Measurements from ENCODE around the gene RBMS3.

Gene RBMS3

GRCh38 chr3:29608414-29609327 lies 327.8 kb downstream of the RBMS3 start:
- H3K27me3 Mint-ChIP-seq (ENCODE audit: low read depth): no peaks in the 10 kb centered on the region
- H3K4me1 Mint-ChIP-seq (ENCODE audit: low read depth): no peaks in the 10 kb centered on the region
- H3K9me3 Mint-ChIP-seq: no peaks in the 10 kb centered on the region
- H3K4me3 Mint-ChIP-seq: no peak overlapping the region
- H3K27ac Mint-ChIP-seq: no peak overlapping the region
- no peaks in the 10 kb centered on the region for H3K36me3 Mint-ChIP-seq (ENCODE audit: low read depth)

GRCh38 chr3:29609328-29609811 lies 328.5 kb downstream of the RBMS3 start:
- no peak overlapping the region for H3K4me3 Mint-ChIP-seq
- H3K27me3 Mint-ChIP-seq (ENCODE audit: low read depth): no peaks in the 10 kb centered on the region
- no peaks in the 10 kb centered on the region for H3K4me1 Mint-ChIP-seq (ENCODE audit: low read depth)
- no peaks in the 10 kb centered on the region for H3K36me3 Mint-ChIP-seq (ENCODE audit: low read depth)
- H3K9me3 Mint-ChIP-seq: no peaks in the 10 kb centered on the region
- no peak overlapping the region for H3K27ac Mint-ChIP-seq

- Mint-ChIP-seq H3K9me3 (no peaks in the 10 kb centered on the region), H3K36me3 (ENCODE audit: low read depth) (no peaks in the 10 kb centered on the region), H3K4me1 (ENCODE audit: low read depth) (no peaks in the 10 kb centered on the region), H3K27ac (no peak overlapping the region), H3K27me3 (ENCODE audit: low read depth) (no peaks in the 10 kb centered on the region), H3K4me3 (no peak overlapping the region)
These were observed 329.9 kb downstream of the RBMS3 start for GRCh38 chr3:29610781-29611180.

GRCh38 chr3:29611252-29611651 lies 330.4 kb downstream of the RBMS3 start:
- H3K36me3 Mint-ChIP-seq (ENCODE audit: low read depth): no peaks in the 10 kb centered on the region
- no peak overlapping the region for H3K4me3 Mint-ChIP-seq
- H3K27ac Mint-ChIP-seq: no peak overlapping the region
- no peaks in the 10 kb centered on the region for H3K4me1 Mint-ChIP-seq (ENCODE audit: low read depth)
- no peaks in the 10 kb centered on the region for H3K27me3 Mint-ChIP-seq (ENCODE audit: low read depth)
- H3K9me3 Mint-ChIP-seq: no peaks in the 10 kb centered on the region

- Mint-ChIP-seq H3K9me3 (no peaks in the 10 kb centered on the region), H3K27me3 (ENCODE audit: low read depth) (no peaks in the 10 kb centered on the region), H3K27ac (no peak overlapping the region), H3K36me3 (ENCODE audit: low read depth) (no peaks in the 10 kb centered on the region), H3K4me1 (ENCODE audit: low read depth) (no peaks in the 10 kb centered on the region), H3K4me3 (no peak overlapping the region)
These were observed 331.7 kb downstream of the RBMS3 start for GRCh38 chr3:29612536-29612935.

- H3K9me3 Mint-ChIP-seq: no peaks in the 10 kb centered on the region
- H3K27ac Mint-ChIP-seq: no peak overlapping the region
- no peaks in the 10 kb centered on the region for H3K4me1 Mint-ChIP-seq (ENCODE audit: low read depth)
- no peaks in the 10 kb centered on the region for H3K27me3 Mint-ChIP-seq (ENCODE audit: low read depth)
- H3K36me3 Mint-ChIP-seq (ENCODE audit: low read depth): no peaks in the 10 kb centered on the region
- no peak overlapping the region for H3K4me3 Mint-ChIP-seq
These were observed 334.1 kb downstream of the RBMS3 start for GRCh38 chr3:29614954-29615353.

GRCh38 chr3:29618395-29619282 lies 337.8 kb downstream of the RBMS3 start:
- no peaks in the 10 kb centered on the region for H3K27me3 Mint-ChIP-seq (ENCODE audit: low read depth)
- no peaks in the 10 kb centered on the region for H3K4me1 Mint-ChIP-seq (ENCODE audit: low read depth)
- H3K36me3 Mint-ChIP-seq (ENCODE audit: low read depth): no peaks in the 10 kb centered on the region
- H3K9me3 Mint-ChIP-seq: no peaks in the 10 kb centered on the region
- H3K4me3 Mint-ChIP-seq: no peak overlapping the region
- no peak overlapping the region for H3K27ac Mint-ChIP-seq

- H3K9me3 Mint-ChIP-seq: no peaks in the 10 kb centered on the region
- H3K36me3 Mint-ChIP-seq (ENCODE audit: low read depth): no peaks in the 10 kb centered on the region
- H3K4me1 Mint-ChIP-seq (ENCODE audit: low read depth): no peaks in the 10 kb centered on the region
- no peak overlapping the region for H3K27ac Mint-ChIP-seq
- no peaks in the 10 kb centered on the region for H3K27me3 Mint-ChIP-seq (ENCODE audit: low read depth)
- no peak overlapping the region for H3K4me3 Mint-ChIP-seq
These were observed 338.8 kb downstream of the RBMS3 start for GRCh38 chr3:29619676-29620075.

- no peaks in the 10 kb centered on the region for H3K27me3 Mint-ChIP-seq (ENCODE audit: low read depth)
- H3K9me3 Mint-ChIP-seq: no peaks in the 10 kb centered on the region
- no peaks in the 10 kb centered on the region for H3K4me1 Mint-ChIP-seq (ENCODE audit: low read depth)
- H3K36me3 Mint-ChIP-seq (ENCODE audit: low read depth): no peaks in the 10 kb centered on the region
- H3K4me3 Mint-ChIP-seq: no peak overlapping the region
- H3K27ac Mint-ChIP-seq: no peak overlapping the region
These were observed 346.6 kb downstream of the RBMS3 start for GRCh38 chr3:29627136-29628117.

- Mint-ChIP-seq H3K27ac (no peak overlapping the region), H3K4me3 (no peak overlapping the region), H3K4me1 (ENCODE audit: low read depth) (no peaks in the 10 kb centered on the region)
These were observed 347.9 kb downstream of the RBMS3 start for GRCh38 chr3:29628795-29629194.

GRCh38 chr3:29635888-29636287 lies 355.0 kb downstream of the RBMS3 start:
- Mint-ChIP-seq H3K27me3 (ENCODE audit: low read depth) (no peaks in the 10 kb centered on the region), H3K36me3 (ENCODE audit: low read depth) (no peaks in the 10 kb centered on the region), H3K4me1 (ENCODE audit: low read depth) (no peaks in the 10 kb centered on the region), H3K9me3 (no peaks in the 10 kb centered on the region), H3K4me3 (no peak overlapping the region), H3K27ac (no peak overlapping the region)

More at GRCh38 chr3:29628795-29629194, 347.9 kb downstream of the RBMS3 start:
- Mint-ChIP-seq H3K9me3 (no peaks in the 10 kb centered on the region), H3K27me3 (ENCODE audit: low read depth) (no peaks in the 10 kb centered on the region), H3K36me3 (ENCODE audit: low read depth) (no peaks in the 10 kb centered on the region)

- H3K27me3 Mint-ChIP-seq (ENCODE audit: low read depth): no peaks in the 10 kb centered on the region
- no peaks in the 10 kb centered on the region for H3K36me3 Mint-ChIP-seq (ENCODE audit: low read depth)
- no peaks in the 10 kb centered on the region for H3K4me1 Mint-ChIP-seq (ENCODE audit: low read depth)
- H3K9me3 Mint-ChIP-seq: no peaks in the 10 kb centered on the region
- H3K4me3 Mint-ChIP-seq: no peak overlapping the region
- no peak overlapping the region for H3K27ac Mint-ChIP-seq
These were observed 356.2 kb downstream of the RBMS3 start for GRCh38 chr3:29637068-29637467.

GRCh38 chr3:29639578-29640290 lies 358.9 kb downstream of the RBMS3 start:
- H3K9me3 Mint-ChIP-seq: no peaks in the 10 kb centered on the region
- H3K4me3 Mint-ChIP-seq: no peak overlapping the region
- H3K4me1 Mint-ChIP-seq (ENCODE audit: low read depth): no peaks in the 10 kb centered on the region
- H3K27ac Mint-ChIP-seq: no peak overlapping the region
- H3K36me3 Mint-ChIP-seq (ENCODE audit: low read depth): no peaks in the 10 kb centered on the region
- H3K27me3 Mint-ChIP-seq (ENCODE audit: low read depth): no peaks in the 10 kb centered on the region

Measured in T-helper 1 cell treated with Interleukin-12 subunit alpha and Interleukin-12 subunit beta and Interleukin-4 antibody, amounts not matched to agents 30 μg/mL and 1 μg/mL, for 36 hours (primary cell).